Caco-2 (cell line): Measurements from ENCODE around the gene BRIP1. TPM values are rescaled to one million over a fixed set of nuclear protein-coding genes. Genes with fewer than 3 reads are reported as not detected.

Source experiments
- BruUV-seq: library from RNA; stranded (reverse); fragments of 400-500 nt; replicated peaks from 2 replicates; lab custom pipeline; 2021; lab: Mats Ljungman, UMichigan
- CTCF ChIA-PET: fragments of 300-600 bp; sonication (Branson Sonifier 250); formaldehyde crosslinking; loops from one replicate; lab custom pipeline; 2022; ENCODE audit warnings: antibody characterized with exemption; lab: Charles Lee
- POLR2A ChIA-PET: fragments of 300-600 bp; sonication (Branson Sonifier 250); formaldehyde crosslinking; loops from one replicate; lab custom pipeline; 2022; ENCODE audit warnings: antibody characterized with exemption; lab: Charles Lee
- DNase-seq, 2 experiments: peaks; one replicate each; pipeline versions ENCODE4 v3.0.0 to v3.0.0-alpha.2; 2020 to 2022
- H3K27me3 ChIP-seq: replicated peaks from 2 replicates; pipeline ENCODE4 v1.6.0; 2011; ENCODE audit warnings: low read length; ENCODE audit not compliant: control insufficient read depth, insufficient read depth
- H3K36me3 ChIP-seq: 2 replicates; pipeline ENCODE4 v1.5.1; 2011; ENCODE audit warnings: low read length; ENCODE audit not compliant: control insufficient read depth, insufficient read depth
- H3K4me1 ChIP-seq: fragments of 250-450 bp; sonication (Bioruptor Pico); 2 replicates; pipeline ENCODE4 v1.5.1; 2020; ENCODE audit warnings: mild to moderate bottlenecking
- H3K4me3 ChIP-seq: 2 replicates; pipeline ENCODE4 v1.5.1; 2011; ENCODE audit warnings: low read depth, mild to moderate bottlenecking, control low read depth, low read length
- H3K9me3 ChIP-seq: fragments of 250-450 bp; sonication (Bioruptor Pico); 2 replicates; pipeline ENCODE4 v1.5.1; 2020; ENCODE audit warnings: mild to moderate bottlenecking, moderate library complexity
- H3K27ac Mint-ChIP-seq: one replicate; pipeline ENCODE4 v1.8.0; 2022; ENCODE audit warnings: mixed read lengths; ENCODE audit not compliant: unreplicated experiment
- H3K27me3 Mint-ChIP-seq: one replicate; pipeline ENCODE4 v1.8.0; 2022; ENCODE audit warnings: mixed read lengths; ENCODE audit not compliant: insufficient read depth, unreplicated experiment
- H3K36me3 Mint-ChIP-seq: one replicate; pipeline ENCODE4 v1.8.0; 2022; ENCODE audit warnings: mild to moderate bottlenecking, mixed read lengths; ENCODE audit not compliant: insufficient read depth, unreplicated experiment
- H3K4me1 Mint-ChIP-seq: one replicate; pipeline ENCODE4 v1.8.0; 2022; ENCODE audit warnings: low read depth, mixed read lengths; ENCODE audit not compliant: unreplicated experiment
- H3K4me3 Mint-ChIP-seq: one replicate; pipeline ENCODE4 v1.8.0; 2022; ENCODE audit warnings: mild to moderate bottlenecking, moderate library complexity, mixed read lengths; ENCODE audit not compliant: unreplicated experiment
- H3K9me3 Mint-ChIP-seq: one replicate; pipeline ENCODE4 v1.8.0; 2022; ENCODE audit warnings: mixed read lengths; ENCODE audit not compliant: unreplicated experiment
- CTCF ChIP-seq, 2 experiments: fragments of 200-600 bp in 1 of 2; IDR thresholded peaks; 1 replicate in 1 of 2; 2 replicates in 1 of 2; pipeline versions ENCODE4 v1.5.1 to v1.8.0; 2011 to 2022; ENCODE audit warnings: antibody characterized with exemption in 1 of 2, control low read depth in 1 of 2, inconsistent platforms in 1 of 2, low read depth in 1 of 2, low read length in 1 of 2, mild to moderate bottlenecking in 1 of 2, moderate library complexity in 1 of 2; ENCODE audit not compliant: insufficient read depth in 1 of 2, severe bottlenecking in 1 of 2, unreplicated experiment in 1 of 2
- intact Hi-C: fragments of 100-400 bp; cut with micrococcal nuclease; formaldehyde crosslinking; loops from one replicate; pipeline ENCODE4 v1.10.0; 2022; ENCODE audit not compliant: unreplicated experiment
- total RNA-seq: library from RNA; stranded (reverse); gene quantifications from 2 replicates; pipeline ENCODE4 v1.2.3, GENCODE V29; 2022

BRIP1 gene
- total RNA-seq, 1 experiment from 2014 or later, result 18.3 TPM

- no peaks in the 10 kb centered on the region for H3K4me1 ChIP-seq
- intact Hi-C loops, result no loop called here
- Mint-ChIP-seq H3K9me3 (no peaks in the 10 kb centered on the region), H3K27me3 (no peaks in the 10 kb centered on the region), H3K4me1 (no peaks in the 10 kb centered on the region), H3K36me3 (peaks cover 7% of the 10 kb centered on the region), H3K4me3 (no peak overlapping the region), H3K27ac (no peak overlapping the region)
- H3K27me3 ChIP-seq, result no peaks in the 10 kb centered on the region
- no peak overlapping the region for H3K4me3 ChIP-seq
- ChIA-PET CTCF (no interaction called here), POLR2A (no interaction called here)
- BruUV-seq, result no TSS peak
- TF ChIP-seq CTCF (IDR thresholded peaks at IDR 0.05; ENCODE audit: insufficient read depth in 1 of 2, low read depth in 1 of 2, low read length in 1 of 2, severe bottlenecking in 1 of 2, unreplicated experiment in 1 of 2), result no peak
- H3K9me3 ChIP-seq, result no peaks in the 10 kb centered on the region
- no peak for DNase-seq
- no peaks in the 10 kb centered on the region for H3K36me3 ChIP-seq
These were observed 50.6 kb downstream of the BRIP1 start for GRCh38 chr17:61812747-61813146.

GRCh38 chr17:61809816-61810392, 53.4 kb downstream of the BRIP1 start:
- Mint-ChIP-seq H3K4me3 (no peak overlapping the region), H3K27me3 (no peaks in the 10 kb centered on the region), H3K36me3 (peaks cover 7% of the 10 kb centered on the region), H3K27ac (no peak overlapping the region), H3K4me1 (no peaks in the 10 kb centered on the region), H3K9me3 (no peaks in the 10 kb centered on the region)
- intact Hi-C loops, result no loop called here
- H3K4me1 ChIP-seq, result peaks cover 9% of the 10 kb centered on the region; the same call in 1 of the 2 replicates
- no peaks in the 10 kb centered on the region for H3K9me3 ChIP-seq
- no peaks in the 10 kb centered on the region for H3K27me3 ChIP-seq
- DNase-seq, result no peak
- TF ChIP-seq CTCF (IDR thresholded peaks at IDR 0.05; ENCODE audit: insufficient read depth in 1 of 2, low read depth in 1 of 2, low read length in 1 of 2, severe bottlenecking in 1 of 2, unreplicated experiment in 1 of 2), result no peak
- POLR2A ChIA-PET, result no interaction called here
- H3K36me3 ChIP-seq, result no peaks in the 10 kb centered on the region
- no peak overlapping the region for H3K4me3 ChIP-seq
- CTCF ChIA-PET, result interaction anchor here (0.6 kb wide), 1 partner anchor 1152 kb away, joined by 3 read pairs; no protein-coding TSS in a partner anchor
- no TSS peak for BruUV-seq

- Mint-ChIP-seq H3K27me3 (no peaks in the 10 kb centered on the region), H3K4me1 (no peaks in the 10 kb centered on the region), H3K9me3 (no peaks in the 10 kb centered on the region), H3K27ac (no peak overlapping the region), H3K4me3 (no peak overlapping the region), H3K36me3 (peaks cover 7% of the 10 kb centered on the region)
- Histone ChIP-seq H3K36me3 (no peaks in the 10 kb centered on the region), H3K4me1 (peaks cover 9% of the 10 kb centered on the region; the same call in 1 of the 2 replicates), H3K4me3 (no peak overlapping the region), H3K27me3 (no peaks in the 10 kb centered on the region), H3K9me3 (no peaks in the 10 kb centered on the region)
- TF ChIP-seq CTCF (IDR thresholded peaks at IDR 0.05; ENCODE audit: insufficient read depth in 1 of 2, low read depth in 1 of 2, low read length in 1 of 2, severe bottlenecking in 1 of 2, unreplicated experiment in 1 of 2), result no peak
- no TSS peak for BruUV-seq
- ChIA-PET CTCF (no interaction called here), POLR2A (no interaction called here)
- DNase-seq, result no peak
- intact Hi-C loops, result no loop called here
These were observed 54.9 kb downstream of the BRIP1 start for GRCh38 chr17:61808442-61808841.
